Activated naive CD8-positive, alpha-beta T cell treated with anti-CD3 and anti-CD28 coated beads, Interleukin-2, amount 10 ng/mL, durations not matched to agents 7 days and 5 days (primary cell): Measurements from ENCODE around the gene BLOC1S4. TPM values are rescaled to one million over a fixed set of nuclear protein-coding genes. Genes with fewer than 3 reads are reported as not detected.

Source experiments
- total RNA-seq, 2 experiments: library from RNA; stranded (reverse); gene quantifications; one replicate each; pipeline ENCODE4 v1.2.3, GENCODE V29; 2021

The BLOC1S4 gene
- total RNA-seq, 2 experiments from 2014 or later, result 23.9 to 24.3 TPM

Other genes starting within 250 kb of the BLOC1S4 start
- not detected for gene PPP2R2C, start 243.6 kb upstream of the BLOC1S4 start, total RNA-seq
- gene MAN2B2, start 141.0 kb upstream of the BLOC1S4 start, total RNA-seq, result 10 to 100 TPM; 36.0 to 38.2 TPM
- gene MRFAP1, start 75.5 kb upstream of the BLOC1S4 start, total RNA-seq, result 100 to 1,000 TPM; 123 to 128 TPM
- gene S100P, start 22.3 kb upstream of the BLOC1S4 start, total RNA-seq, result 1 to 10 TPM in 1 of 2 experiments, not detected in 1; 1.5 TPM
- 10 to 100 TPM; 74.6 to 80.0 TPM for gene MRFAP1L1, start 6.3 kb upstream of the BLOC1S4 start, total RNA-seq
- 10 to 100 TPM; 21.5 to 23.9 TPM for gene KIAA0232, start 66.6 kb downstream of the BLOC1S4 start, total RNA-seq
- gene TBC1D14, start 193.7 kb downstream of the BLOC1S4 start, total RNA-seq, result 10 to 100 TPM; 44.5 to 52.3 TPM